K562 (cell line): Measurements from ENCODE around the gene CALML4. TPM values are rescaled to one million over a fixed set of nuclear protein-coding genes. Genes with fewer than 3 reads are reported as not detected.

ENCODE experiments used
- BDP1 ChIP-seq: IDR thresholded peaks from 3 replicates; pipeline ENCODE4 v1.6.1; 2011; ENCODE audit not compliant: insufficient read length, insufficient read depth
- BMI1 ChIP-seq: fragments of 150-350 bp; IDR thresholded peaks from 2 replicates; pipeline ENCODE4 v1.6.1; 2014; ENCODE audit warnings: low read length
- BRF1 ChIP-seq: IDR thresholded peaks from 3 replicates; pipeline ENCODE4 v1.6.1; 2011; ENCODE audit warnings: borderline replicate concordance, mild to moderate bottlenecking; ENCODE audit not compliant: insufficient read length; ENCODE audit errors: extremely low read depth
- CEBPG ChIP-seq, 3 experiments: fragments of 200-800 bp in 1 of 3; sonication (Bioruptor generic) in 1 of 3; sonication (generic) in 1 of 3; formaldehyde crosslinking in 1 of 3; IDR thresholded peaks in 2 of 3; conservative IDR thresholded peaks in 1 of 3; 2 replicates each; pipeline versions ENCODE4 v1.6.1 to v1.8.0; 2016 to 2022; ENCODE audit warnings: missing compliant biosample characterization in 2 of 3, missing genetic modification characterization in 2 of 3, mild to moderate bottlenecking in 1 of 3, missing genetic modification reagents in 1 of 3
- COPS2 ChIP-seq: fragments of 450-650 bp; conservative IDR thresholded peaks from 2 replicates; pipeline ENCODE4 v1.6.1; 2016; ENCODE audit warnings: mild to moderate bottlenecking, moderate library complexity
- EGR1 ChIP-seq: fragments of 450-650 bp; conservative IDR thresholded peaks from 2 replicates; pipeline ENCODE4 v1.6.1; 2017; ENCODE audit warnings: mild to moderate bottlenecking
- ELF2 ChIP-seq: fragments of 250-450 bp; sonication (Bioruptor Pico); IDR thresholded peaks from 2 replicates; pipeline ENCODE4 v1.5.0; 2021; ENCODE audit warnings: mild to moderate bottlenecking
- FOXJ3 ChIP-seq: sonication (generic); formaldehyde crosslinking; IDR thresholded peaks from 2 replicates; pipeline ENCODE4 v1.4.0; 2020; ENCODE audit warnings: mild to moderate bottlenecking, missing genetic modification reagents
- FOXO4 ChIP-seq: fragments of 450-650 bp; formaldehyde crosslinking; IDR thresholded peaks from 2 replicates; pipeline ENCODE4 v1.4.0; 2020; ENCODE audit warnings: mild to moderate bottlenecking, moderate library complexity
- HEY1 ChIP-seq: fragments of 250-450 bp; sonication (Bioruptor Pico); IDR thresholded peaks from 2 replicates; pipeline ENCODE4 v1.5.0; 2020; ENCODE audit warnings: mild to moderate bottlenecking, moderate library complexity, borderline replicate concordance
- HLTF ChIP-seq: fragments of 450-650 bp; IDR thresholded peaks from 2 replicates; pipeline ENCODE4 v1.6.1; 2016
- POLR2AphosphoS2 ChIP-seq: IDR thresholded peaks from 2 replicates; pipeline ENCODE4 v1.6.1; 2012; ENCODE audit warnings: low read length, improper control_type of control experiment
- RBBP5 ChIP-seq: fragments of 200-600 bp; sonication (generic); IDR thresholded peaks from 2 replicates; pipeline ENCODE4 v1.6.1; 2012; ENCODE audit warnings: borderline replicate concordance, mild to moderate bottlenecking, low read length, control low read depth, inconsistent platforms; ENCODE audit not compliant: insufficient read depth, poor library complexity, severe bottlenecking
- SAP30 ChIP-seq: fragments of 200-600 bp; sonication (generic); IDR thresholded peaks from 2 replicates; pipeline ENCODE4 v1.6.1; 2012; ENCODE audit warnings: borderline replicate concordance, low read depth, mild to moderate bottlenecking, moderate library complexity, low read length, control low read depth, inconsistent platforms; ENCODE audit not compliant: insufficient read depth, poor library complexity, severe bottlenecking
- SIX5 ChIP-seq, 2 experiments: IDR thresholded peaks; 2 replicates each; pipeline ENCODE4 v1.6.1; 2011; ENCODE audit warnings: low read length in 2 of 2, borderline replicate concordance in 1 of 2, low read depth in 1 of 2, mild to moderate bottlenecking in 1 of 2, moderate library complexity in 1 of 2; ENCODE audit not compliant: insufficient read depth in 1 of 2
- SRSF7 ChIP-seq: fragments of 200-400 bp; formaldehyde crosslinking; optimal IDR thresholded peaks from 2 replicates; pipeline ENCODE3; 2017; ENCODE audit warnings: mild to moderate bottlenecking, low read depth, low read length
- SRSF9 ChIP-seq: fragments of 200-400 bp; formaldehyde crosslinking; IDR thresholded peaks from 2 replicates; pipeline ENCODE4 v1.6.1; 2017; ENCODE audit warnings: low read depth, low read length, borderline replicate concordance
- TAF1 ChIP-seq: IDR thresholded peaks from 2 replicates; pipeline ENCODE4 v1.6.1; 2011; ENCODE audit warnings: mild to moderate bottlenecking, low read length, moderate library complexity; ENCODE audit not compliant: insufficient read depth, control insufficient read depth, severe bottlenecking; ENCODE audit errors: extremely low read depth
- TBL1XR1 ChIP-seq, 2 experiments: IDR thresholded peaks; 2 replicates each; pipeline ENCODE4 v1.6.1; 2012; ENCODE audit warnings: improper control_type of control experiment in 2 of 2, low read length in 2 of 2, mild to moderate bottlenecking in 1 of 2
- TEAD1 ChIP-seq, 2 experiments: fragments of 450-650 bp in 1 of 2; sonication (generic) in 1 of 2; formaldehyde crosslinking; IDR thresholded peaks; 2 replicates each; pipeline versions ENCODE4 v1.4.0 to v1.8.0; 2020 to 2022; ENCODE audit warnings: mild to moderate bottlenecking in 2 of 2, missing genetic modification reagents in 1 of 2
- TOE1 ChIP-seq, 2 experiments: fragments of 450-650 bp in 1 of 2; sonication (generic) in 1 of 2; formaldehyde crosslinking in 1 of 2; IDR thresholded peaks; 2 replicates each; pipeline versions ENCODE4 v1.7.1 to v1.8.0; 2016 to 2022; ENCODE audit warnings: borderline replicate concordance in 2 of 2, mild to moderate bottlenecking in 2 of 2, antibody characterized with exemption in 1 of 2, inconsistent platforms in 1 of 2, low read depth in 1 of 2, missing genetic modification reagents in 1 of 2, moderate library complexity in 1 of 2
- XRCC5 ChIP-seq: fragments of 200-400 bp; formaldehyde crosslinking; IDR thresholded peaks from 2 replicates; pipeline ENCODE4 v1.6.1; 2017; ENCODE audit warnings: low read depth, mild to moderate bottlenecking, low read length
- ZNF444 ChIP-seq: fragments of 250-450 bp; sonication (Bioruptor Pico); IDR thresholded peaks from 2 replicates; pipeline ENCODE4 v1.4.0; 2020; ENCODE audit warnings: mild to moderate bottlenecking, moderate library complexity
- ZNF79 ChIP-seq: fragments of 250-450 bp; sonication (Bioruptor Pico); IDR thresholded peaks from 2 replicates; pipeline ENCODE4 v1.4.0; 2020; ENCODE audit warnings: low read depth, mild to moderate bottlenecking, moderate library complexity
- ZSCAN32 ChIP-seq: fragments of 450-650 bp; formaldehyde crosslinking; IDR thresholded peaks from 2 replicates; pipeline ENCODE4 v1.4.0; 2020; ENCODE audit warnings: mild to moderate bottlenecking, moderate library complexity
- polyA plus RNA-seq, 8 experiments: library from polyadenylated mRNA; depleted of rRNA in 4 of 8; stranded (reverse) in 5 of 8; unstranded in 3 of 8; fragments of >200 nt; fragmentation: Nextera tagmentation in 2 of 8; fragmentation: Illumina TruSeq in 1 of 8; extraction: Ambion mirVana in 2 of 8; extraction: Trizol in 1 of 8; gene quantifications; 2 replicates each; pipeline versions ENCODE4 v1.2.1 to v1.2.3, GENCODE V29; 2011 to 2014; ENCODE audit warnings: inconsistent platforms in 1 of 8, missing spikeins in 1 of 8
- total RNA-seq, 7 experiments: library from RNA; depleted of rRNA in 6 of 7; stranded (reverse); fragments of >200 nt in 6 of 7; fragmentation: Illumina TruSeq in 2 of 7; extraction: Trizol in 2 of 7; gene quantifications; 2 replicates each; pipeline versions ENCODE4 v1.2.1 to v1.2.3, GENCODE V29; 2011 to 2021; ENCODE audit warnings: low replicate concordance in 1 of 7
- TF ChIP-seq, protein P1 (sequence below), 2 experiments: fragments of 450-650 bp in 1 of 2; sonication (generic) in 1 of 2; formaldehyde crosslinking in 1 of 2; IDR thresholded peaks in 1 of 2; conservative IDR thresholded peaks in 1 of 2; 2 replicates each; pipeline versions ENCODE4 v1.6.1 to v1.8.1; 2016 to 2023; ENCODE audit warnings: mild to moderate bottlenecking in 2 of 2, moderate library complexity in 2 of 2, inconsistent platforms in 1 of 2, missing genetic modification reagents in 1 of 2

Gene CALML4
- total and polyA plus RNA-seq, 9 of the 15 experiments (the other 6 are each of a cell fraction or from before 2014, with no cell fraction given): 2.8 to 30.6 (median 15.5) TPM

DNA sequence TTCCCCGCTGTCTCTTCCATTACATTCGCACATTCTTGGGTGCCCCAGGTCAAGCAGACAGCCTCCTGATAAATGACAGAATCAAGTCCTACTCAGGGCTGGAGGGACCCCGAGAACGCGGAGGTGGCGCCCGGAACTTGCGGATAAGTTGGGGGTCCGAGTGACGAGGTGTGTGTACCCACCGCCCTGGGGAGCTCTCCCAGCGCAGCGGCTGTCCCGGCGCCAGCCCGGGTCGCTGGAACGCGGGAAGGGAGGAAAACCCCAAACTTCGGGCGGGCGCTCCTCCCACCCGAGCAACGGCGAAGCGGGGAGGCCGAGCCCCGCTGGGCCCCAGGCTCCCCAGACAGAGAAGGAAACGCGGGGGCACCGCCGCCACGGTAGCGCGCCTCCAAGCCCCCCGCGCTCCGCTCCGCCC lies 23.8 kb upstream of the CALML4 start (continued):
- 0 out of 2 replicates have a peak, but pooled peaks have one; percentile 32 for TF ChIP-seq ELF2 (CRISPR knock-in tag)
- peak; percentile 34 for TF ChIP-seq SAP30
- TF ChIP-seq TEAD1 (CRISPR knock-in tag; IDR thresholded peaks at IDR 0.05): no peak; a peak in 1 of 4 replicates
- TF ChIP-seq XRCC5: no peak
- TF ChIP-seq SRSF9: no peak
- no peak for TF ChIP-seq HLTF
- TF ChIP-seq SRSF7: no peak
- no peak for TF ChIP-seq POLR2AphosphoS2
- no peak for TF ChIP-seq TOE1 (IDR thresholded peaks at IDR 0.05; ENCODE audit: borderline replicate concordance)
- no peak for TF ChIP-seq TOE1 (CRISPR knock-in tag; IDR thresholded peaks at IDR 0.05; ENCODE audit: borderline replicate concordance, low read depth)
- TF ChIP-seq TBL1XR1 (IDR thresholded peaks at IDR 0.05; ENCODE audit: low read length in 2 of 2): no peak
- no peak for TF ChIP-seq TAF1
- TF ChIP-seq ZNF79 (CRISPR knock-in tag): no peak
- no peak for TF ChIP-seq BDP1
- TF ChIP-seq ZSCAN32: no peak
- TF ChIP-seq HEY1 (CRISPR knock-in tag): no peak
- no peak for TF ChIP-seq CEBPG (CRISPR knock-in tag; IDR thresholded peaks at IDR 0.05)
- no peak for TF ChIP-seq CEBPG (tag; conservative IDR thresholded peaks at IDR 0.05 in 1 of 2, IDR thresholded peaks at IDR 0.05 in 1 of 2)
- TF ChIP-seq SIX5 (IDR thresholded peaks at IDR 0.05; ENCODE audit: borderline replicate concordance in 1 of 2, insufficient read depth in 1 of 2, low read depth in 1 of 2, low read length in 2 of 2): no peak
- TF ChIP-seq, protein P1, sequence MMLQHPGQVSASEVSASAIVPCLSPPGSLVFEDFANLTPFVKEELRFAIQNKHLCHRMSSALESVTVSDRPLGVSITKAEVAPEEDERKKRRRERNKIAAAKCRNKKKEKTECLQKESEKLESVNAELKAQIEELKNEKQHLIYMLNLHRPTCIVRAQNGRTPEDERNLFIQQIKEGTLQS (IDR thresholded peaks at IDR 0.05): no peak
- TF ChIP-seq, protein P1 (CRISPR knock-in tag; conservative IDR thresholded peaks at IDR 0.05): no peak
- TF ChIP-seq BMI1: no peak
- peak; percentile 87 for TF ChIP-seq RBBP5
- no peak for TF ChIP-seq BRF1
- no peak for TF ChIP-seq FOXO4 (CRISPR knock-in tag)
- TF ChIP-seq COPS2: no peak
- no peak for TF ChIP-seq ZNF444 (CRISPR knock-in tag)
- 0 out of 2 replicates have a peak, but pooled peaks have one; percentile 16 for TF ChIP-seq EGR1
- TF ChIP-seq FOXJ3: no peak
